H1 (cell line): ENCODE measurements around the gene FRMD4A. TPM values are rescaled to one million over a fixed set of nuclear protein-coding genes. Genes with fewer than 3 reads are reported as not detected.

Experiments
- CTCF ChIA-PET: fragments of 300-600 bp; sonication (Branson Sonifier 250); formaldehyde crosslinking; loops from one replicate; lab custom pipeline; 2021; ENCODE audit not compliant: partially characterized antibody; lab: Charles Lee
- POLR2A ChIA-PET: fragments of 300-600 bp; sonication (Branson Sonifier 250); formaldehyde crosslinking; loops from one replicate; lab custom pipeline; 2021; ENCODE audit warnings: inconsistent platforms; ENCODE audit not compliant: partially characterized antibody; lab: Charles Lee
- DNase-seq, 2 experiments: peaks; one replicate each; pipeline versions ENCODE4 v3.0.0 to v3.0.0-alpha.2; 2010 to 2022; ENCODE audit warnings: low spot score in 2 of 2, low read depth in 1 of 2, mixed read lengths in 1 of 2
- FAIRE-seq: peaks from 2 replicates; lab custom pipeline; 2011; peaks lifted over from hg19 to GRCh38; lab: Jason Lieb, UNC
- H2AFZ ChIP-seq: 2 replicates; pipeline ENCODE4 v1.8.1; 2012; ENCODE audit warnings: low read length, inconsistent platforms
- H2AK5ac ChIP-seq: 2 replicates; pipeline ENCODE4 v1.6.1; 2013; ENCODE audit warnings: low read depth, low read length
- H2BK120ac ChIP-seq: replicated peaks from 2 replicates; pipeline ENCODE3; 2013; ENCODE audit warnings: low read depth, low read length, inconsistent platforms
- H2BK12ac ChIP-seq: 2 replicates; pipeline ENCODE4 v1.6.1; 2013; ENCODE audit warnings: low read depth, low read length
- H2BK15ac ChIP-seq: 2 replicates; pipeline ENCODE4 v1.6.1; 2013; ENCODE audit warnings: low read length
- H2BK20ac ChIP-seq: 2 replicates; pipeline ENCODE4 v1.6.1; 2013; ENCODE audit warnings: low read length
- H2BK5ac ChIP-seq: 2 replicates; pipeline ENCODE4 v1.6.1; 2013; ENCODE audit warnings: low read depth, low read length
- H3K14ac ChIP-seq: 2 replicates; pipeline ENCODE4 v1.6.1; 2013; ENCODE audit warnings: inconsistent platforms; ENCODE audit not compliant: insufficient read length
- H3K18ac ChIP-seq: 2 replicates; pipeline ENCODE4 v1.6.1; 2013; ENCODE audit warnings: low read length; ENCODE audit errors: extremely low read depth
- H3K23ac ChIP-seq: 2 replicates; pipeline ENCODE4 v1.6.1; 2013; ENCODE audit warnings: inconsistent platforms; ENCODE audit not compliant: insufficient read length
- H3K23me2 ChIP-seq: 2 replicates; pipeline ENCODE4 v1.6.1; 2013; ENCODE audit warnings: low read depth, low read length
- H3K27ac ChIP-seq: 2 replicates; pipeline ENCODE4 v1.6.1; 2011; ENCODE audit warnings: low read depth, low read length, inconsistent platforms
- H3K27me3 ChIP-seq, 4 experiments: replicated peaks in 1 of 4; 1 replicate in 1 of 4; 2 replicates in 3 of 4; pipeline versions ENCODE4 v1.6.1 to v1.8.1; 2011 to 2013; ENCODE audit warnings: low read length in 3 of 4, mild to moderate bottlenecking in 3 of 4, inconsistent platforms in 2 of 4, mixed read lengths in 2 of 4, moderate library complexity in 1 of 4; ENCODE audit not compliant: control insufficient read depth in 3 of 4, insufficient read depth in 3 of 4; ENCODE audit errors: extremely low read depth in 1 of 4
- H3K36me3 ChIP-seq, 4 experiments: 2 replicates each; pipeline versions ENCODE4 v1.6.1 to v1.8.1; 2011 to 2013; ENCODE audit warnings: mild to moderate bottlenecking in 4 of 4, low read length in 3 of 4, moderate library complexity in 2 of 4, control low read depth in 1 of 4, inconsistent platforms in 1 of 4; ENCODE audit not compliant: insufficient read depth in 4 of 4, control insufficient read depth in 2 of 4
- H3K4ac ChIP-seq: replicated peaks from 2 replicates; pipeline ENCODE3; 2013; ENCODE audit warnings: low read length, low read depth, mixed read lengths, inconsistent platforms; ENCODE audit not compliant: insufficient read length
- H3K4me1 ChIP-seq, 4 experiments: replicated peaks in 1 of 4; 1 replicate in 1 of 4; 2 replicates in 3 of 4; pipeline versions ENCODE4 v1.6.1 to v1.8.1; 2011 to 2013; ENCODE audit warnings: low read length in 3 of 4, inconsistent platforms in 2 of 4, mixed read lengths in 1 of 4; ENCODE audit not compliant: insufficient read depth in 4 of 4, control insufficient read depth in 3 of 4
- H3K4me2 ChIP-seq, 2 experiments: 2 replicates each; pipeline versions ENCODE4 v1.6.1 to v1.8.1; 2011 to 2013; ENCODE audit warnings: low read depth in 2 of 2, low read length in 2 of 2, control low read depth in 1 of 2, inconsistent platforms in 1 of 2, mild to moderate bottlenecking in 1 of 2; ENCODE audit not compliant: insufficient read depth in 1 of 2
- H3K4me3 ChIP-seq, 4 experiments: fragments of 200-600, 300-600 bp in 1 of 4; sonication (generic), shearing (Covaris generic), sonication (Bioruptor Twin) in 1 of 4; 2 replicates each; pipeline versions ENCODE4 v1.5.1 to v1.8.1; 2011 to 2016; ENCODE audit warnings: low read length in 4 of 4, low read depth in 3 of 4, control low read depth in 2 of 4, inconsistent platforms in 2 of 4, mild to moderate bottlenecking in 2 of 4, mixed read lengths in 1 of 4, moderate library complexity in 1 of 4; ENCODE audit not compliant: insufficient read depth in 2 of 4; ENCODE audit errors: extremely low read depth in 1 of 4
- H3K56ac ChIP-seq: replicated peaks from 2 replicates; pipeline ENCODE3; 2013; ENCODE audit warnings: low read depth, mild to moderate bottlenecking, mixed read lengths, low read length, inconsistent platforms; ENCODE audit not compliant: insufficient read length
- H3K79me1 ChIP-seq: 2 replicates; pipeline ENCODE4 v1.6.1; 2013; ENCODE audit warnings: low read depth, low read length, control low read depth
- H3K79me2 ChIP-seq, 2 experiments: 2 replicates each; pipeline versions ENCODE4 v1.6.1 to v1.8.1; 2012 to 2013; ENCODE audit warnings: low read length in 2 of 2, mild to moderate bottlenecking in 2 of 2, inconsistent platforms in 1 of 2; ENCODE audit not compliant: insufficient read depth in 2 of 2, control insufficient read depth in 1 of 2
- H3K9ac ChIP-seq, 4 experiments: replicated peaks in 1 of 4; 1 replicate in 1 of 4; 2 replicates in 3 of 4; pipeline versions ENCODE4 v1.6.1 to v1.8.1; 2011 to 2013; ENCODE audit warnings: low read depth in 3 of 4, low read length in 3 of 4, control low read depth in 2 of 4, mild to moderate bottlenecking in 2 of 4, moderate library complexity in 2 of 4, inconsistent platforms in 1 of 4; ENCODE audit errors: extremely low read depth in 1 of 4
- H3K9me3 ChIP-seq, 2 experiments: 2 replicates each; pipeline versions ENCODE4 v1.6.1 to v1.8.1; 2012 to 2013; ENCODE audit warnings: mild to moderate bottlenecking in 2 of 2, moderate library complexity in 2 of 2, control low read depth in 1 of 2, inconsistent platforms in 1 of 2, low read depth in 1 of 2, low read length in 1 of 2, mixed read lengths in 1 of 2; ENCODE audit not compliant: insufficient read depth in 2 of 2
- H4K20me1 ChIP-seq, 2 experiments: replicated peaks in 1 of 2; 2 replicates each; pipeline versions ENCODE3 to v1.8.1; 2011 to 2013; ENCODE audit warnings: inconsistent platforms in 2 of 2, low read length in 2 of 2, mild to moderate bottlenecking in 1 of 2; ENCODE audit not compliant: insufficient read depth in 2 of 2, control insufficient read depth in 1 of 2
- H4K5ac ChIP-seq: 2 replicates; pipeline ENCODE4 v1.6.1; 2013; ENCODE audit warnings: low read length, low read depth, mixed read lengths, inconsistent platforms; ENCODE audit not compliant: insufficient read length
- H4K8ac ChIP-seq: 2 replicates; pipeline ENCODE4 v1.8.0; 2013; ENCODE audit warnings: mild to moderate bottlenecking, moderate library complexity, low read length, inconsistent platforms; ENCODE audit not compliant: insufficient read depth; ENCODE audit errors: extremely low read depth
- H4K91ac ChIP-seq: replicated peaks from 2 replicates; pipeline ENCODE3; 2013; ENCODE audit warnings: low read length, mixed read lengths, inconsistent platforms; ENCODE audit not compliant: insufficient read length
- ASH2L ChIP-seq: fragments of 200-600, 300-600 bp; sonication (generic); IDR thresholded peaks from one replicate; pipeline ENCODE4 v1.7.1; 2017; ENCODE audit warnings: low read length
- BACH1 ChIP-seq: IDR thresholded peaks from 2 replicates; pipeline ENCODE4 v1.6.1; 2012; ENCODE audit warnings: low read length, improper control_type of control experiment
- CBX5 ChIP-seq: fragments of 300-800, 300-1000 bp; sonication (generic); IDR thresholded peaks from 2 replicates; pipeline ENCODE4 v1.7.1; 2016; ENCODE audit warnings: antibody characterized with exemption, low read length, low read depth
- EZH2 ChIP-seq: fragments of 200-600 bp; sonication (generic); IDR thresholded peaks from 2 replicates; pipeline ENCODE4 v1.7.1; 2012; ENCODE audit warnings: low read depth, mild to moderate bottlenecking, moderate library complexity, low read length, inconsistent platforms; ENCODE audit not compliant: severe bottlenecking
- HDAC2 ChIP-seq, 2 experiments: fragments of 300-600 bp in 1 of 2; sonication (generic) in 1 of 2; IDR thresholded peaks; 2 replicates each; pipeline ENCODE4 v1.6.1; 2011 to 2012; ENCODE audit warnings: low read depth in 2 of 2, low read length in 2 of 2, mild to moderate bottlenecking in 2 of 2, moderate library complexity in 2 of 2, borderline replicate concordance in 1 of 2, inconsistent platforms in 1 of 2
- JUND ChIP-seq: IDR thresholded peaks from 2 replicates; pipeline ENCODE4 v1.6.1; 2011; ENCODE audit warnings: mild to moderate bottlenecking, improper control_type of control experiment, low read length
- KDM1A ChIP-seq: fragments of 200-600, 300-600 bp; sonication (generic); IDR thresholded peaks from 2 replicates; pipeline ENCODE4 v1.7.1; 2016; ENCODE audit warnings: mild to moderate bottlenecking, low read length, borderline replicate concordance
- RAD21 ChIP-seq, 2 experiments: IDR thresholded peaks in 1 of 2; conservative IDR thresholded peaks in 1 of 2; 2 replicates each; pipeline ENCODE4 v1.6.1; 2011; ENCODE audit warnings: low read depth in 2 of 2, low read length in 2 of 2, improper control_type of control experiment in 1 of 2, inconsistent platforms in 1 of 2, mild to moderate bottlenecking in 1 of 2, moderate library complexity in 1 of 2
- RNF2 ChIP-seq: fragments of 200-900, 300-1000 bp; sonication (generic); IDR thresholded peaks from 2 replicates; pipeline ENCODE4 v1.7.1; 2016; ENCODE audit warnings: borderline replicate concordance, low read depth, mild to moderate bottlenecking, antibody characterized with exemption, low read length; ENCODE audit not compliant: poor library complexity, severe bottlenecking; ENCODE audit errors: missing control alignments
- SIX5 ChIP-seq: IDR thresholded peaks from 2 replicates; pipeline ENCODE4 v1.6.1; 2011; ENCODE audit warnings: mild to moderate bottlenecking, low read depth, low read length
- SP1 ChIP-seq: IDR thresholded peaks from 2 replicates; pipeline ENCODE4 v1.6.1; 2011; ENCODE audit warnings: low read depth, low read length
- SP4 ChIP-seq: IDR thresholded peaks from 2 replicates; pipeline ENCODE4 v1.6.1; 2012; ENCODE audit warnings: low read length, inconsistent platforms
- SUZ12 ChIP-seq: fragments of 200-600 bp; sonication (generic); IDR thresholded peaks from 2 replicates; pipeline ENCODE4 v1.6.1; 2012; ENCODE audit warnings: mild to moderate bottlenecking, inconsistent platforms, low read length, moderate library complexity, mixed read lengths
- WGBS, 2 experiments: shearing (Covaris generic) in 1 of 2; methylation state at CpG; one replicate each; pipeline versions ENCODE4 v1.1.6 to v1.1.7; 2013 to 2015; ENCODE audit warnings: low lambda C conversion rate in 2 of 2, mixed read lengths in 2 of 2, inconsistent platforms in 1 of 2, low coverage in 1 of 2, missing lambda C conversion rate in 1 of 2; ENCODE audit not compliant: insufficient replicate concordance in 2 of 2, insufficient coverage in 1 of 2, insufficient read length in 1 of 2; ENCODE audit errors: extremely low coverage in 1 of 2, missing lambda C conversion rate in 1 of 2; 5-methylcytosine and 5-hydroxymethylcytosine counted together
- polyA plus RNA-seq, 7 experiments: library from polyadenylated mRNA; depleted of rRNA in 3 of 7; stranded (reverse) in 5 of 7; unstranded in 2 of 7; fragments of >200 nt in 5 of 7; fragments of 200-250 nt in 2 of 7; gene quantifications; 1 replicate in 5 of 7; 2 replicates in 1 of 7; 4 replicates in 1 of 7; pipeline versions ENCODE4 v1.2.1 to v1.2.3, GENCODE V29; 2011 to 2013; ENCODE audit warnings: missing spikeins in 2 of 7, mixed read lengths in 2 of 7
- total RNA-seq: library from RNA; stranded (reverse); fragmentation: NEBNext Ultra II Directional; extraction: Animal tissue kit (Norgen Biotek cat#: 25700); gene quantifications from 2 replicates; pipeline ENCODE4 v1.2.1, GENCODE V29; 2021

Gene FRMD4A
- total and polyA plus RNA-seq, 2 of the 8 experiments (the other 6 are each of a cell fraction or from before 2014, with no cell fraction given): 38.6 to 39.6 TPM

DNA sequence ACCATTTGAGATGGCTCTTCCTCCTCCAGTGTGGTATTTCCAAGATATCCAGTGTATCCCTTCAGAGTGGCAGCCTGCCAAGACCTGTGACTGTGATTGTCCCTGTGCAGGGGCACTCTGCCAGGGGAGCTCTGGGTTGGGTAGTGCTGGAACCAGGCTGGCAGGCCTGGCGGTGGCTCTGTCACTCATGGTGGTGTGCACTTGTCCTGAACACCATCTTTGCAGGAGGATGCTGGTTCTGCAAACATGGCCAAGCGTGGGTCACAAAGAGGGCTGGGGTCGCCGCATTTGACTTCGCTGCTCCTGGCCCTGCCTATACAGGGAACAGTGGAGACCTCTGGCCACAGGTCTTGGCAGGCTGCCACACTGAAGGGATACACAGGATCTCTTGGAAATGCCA is 538.7 kb downstream of the FRMD4A start:
- H4K91ac ChIP-seq: no peak overlapping the region
- H2BK20ac ChIP-seq: 0 out of 2 replicates have a peak overlapping the region, but pooled peaks have one; percentile 73
- H2BK12ac ChIP-seq: no peak overlapping the region
- no peaks in the 10 kb centered on the region for H4K20me1 ChIP-seq
- H3K14ac ChIP-seq: no peak overlapping the region
- no peak overlapping the region for H3K4me2 ChIP-seq
- H4K8ac ChIP-seq: no peak overlapping the region
- H3K23ac ChIP-seq: no peak overlapping the region
- 91% methylated on average over 5 of the region's 5 CpGs; no CpG with 5 or more reads in 1 of the 2 experiments for WGBS, 2 experiments
- H3K79me2 ChIP-seq: no peaks in the 10 kb centered on the region
- ChIA-PET POLR2A (no interaction called here), CTCF (interaction anchor here (1.0 to 1.6 kb wide), 2 partner anchors 96 to 302 kb away, joined by 3 read pairs; no protein-coding TSS in a partner anchor)
- H3K4me3 ChIP-seq: no peak overlapping the region
- peaks cover 0 to 4% (median under 1%) of the 10 kb centered on the region in 4 experiments; a peak in 3 of 8 replicates for H3K36me3 ChIP-seq
- no peaks in the 10 kb centered on the region for H3K27me3 ChIP-seq
- DNase-seq (no peak), FAIRE-seq (no peak)
- H3K23me2 ChIP-seq: no peaks in the 10 kb centered on the region; the same call in 1 of the 2 replicates
- H2AFZ ChIP-seq: no peak overlapping the region
- H3K4ac ChIP-seq: no peak overlapping the region
- H3K9ac ChIP-seq: no peak overlapping the region
- H2BK5ac ChIP-seq: no peak overlapping the region
- H3K79me1 ChIP-seq: no peaks in the 10 kb centered on the region; the same call in 1 of the 2 replicates
- H2BK120ac ChIP-seq: no peak overlapping the region
- H3K27ac ChIP-seq: no peak overlapping the region
- peak overlapping the region; percentile 65; the same call in 1 of the 2 replicates for H3K18ac ChIP-seq
- H4K5ac ChIP-seq: no peak overlapping the region
- no peak overlapping the region for H3K56ac ChIP-seq
- H3K9me3 ChIP-seq: no peaks in the 10 kb centered on the region
- no peak overlapping the region for H2BK15ac ChIP-seq
- H3K4me1 ChIP-seq: peaks cover 2 to 9% (median 7%) of the 10 kb centered on the region in 4 experiments; a peak in 4 of 7 replicates
- H2AK5ac ChIP-seq: no peak overlapping the region
- TF ChIP-seq KDM1A (no peak), JUND (no peak), SP4 (no peak), ASH2L (no peak), HDAC2 (IDR thresholded peaks at IDR 0.05; ENCODE audit: borderline replicate concordance in 1 of 2, low read depth in 2 of 2, low read length in 2 of 2) (no peak), CBX5 (no peak), SP1 (no peak), EZH2 (no peak), SIX5 (no peak), RAD21 (IDR thresholded peaks at IDR 0.05 in 1 of 2, conservative IDR thresholded peaks at IDR 0.05 in 1 of 2; ENCODE audit: low read depth in 2 of 2, low read length in 2 of 2) (no peak), BACH1 (no peak), RNF2 (no peak), SUZ12 (no peak)
